ENCODE data around the gene MBL2.

MBL2 gene
- total RNA-seq = 0 to 2.1 (median 0) reads per million in 17 experiments

DNA sequence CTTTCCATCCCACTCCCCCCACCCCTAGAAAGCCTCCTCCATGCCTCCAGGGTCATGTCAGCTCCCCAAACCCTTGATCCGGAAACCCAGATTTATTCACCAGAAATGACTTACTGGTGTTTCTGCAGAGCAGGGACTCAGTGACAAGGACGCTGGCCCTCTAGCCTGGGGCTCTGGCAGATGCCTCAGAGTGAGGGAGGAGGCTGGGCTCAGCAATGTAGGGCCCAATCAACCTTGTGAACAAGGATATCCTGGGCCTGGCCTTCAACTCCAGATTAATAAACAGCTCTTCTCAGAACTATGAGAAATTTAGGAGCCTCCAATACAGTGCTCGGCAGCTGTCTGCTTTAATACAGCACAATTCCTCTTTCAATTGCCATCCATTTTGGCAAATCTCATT is at the start of gene MBL2:
Gene MBL2, minus strand, starts transcription at position 162 of the 400 bp plus-strand sequence. CDS start 1,149 bp downstream, outside the sequence.
- DNase-seq = no peak

GRCh38 chr10:52820309-52820708 is 47.7 kb upstream of the MBL2 start:
- DNase-seq = no peak

DNA sequence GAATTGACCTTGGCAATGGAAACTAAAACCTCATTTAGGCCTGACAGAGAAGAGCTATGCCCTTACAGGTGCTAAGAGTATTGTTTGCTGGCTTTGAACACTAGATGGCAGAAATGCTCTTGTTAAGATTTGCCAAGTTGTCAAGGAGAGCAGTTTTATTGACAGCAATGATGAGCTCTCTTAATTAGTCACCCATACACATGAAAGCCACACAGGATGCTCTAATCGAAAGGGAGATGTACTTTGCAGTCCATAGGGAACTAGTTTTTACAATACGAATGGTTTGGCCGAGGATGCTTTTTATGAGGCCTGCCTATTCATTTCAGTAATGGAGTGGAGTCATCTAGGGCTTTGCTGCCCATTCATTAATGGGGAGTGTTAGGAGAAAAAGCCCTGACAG is 45.4 kb upstream of the MBL2 start:
- peak; percentile 17 to 38 (median 25) for DNase-seq

- no peak for DNase-seq
Measured at GRCh38 chr10:52814506-52814905, 41.9 kb upstream of the MBL2 start.

DNA sequence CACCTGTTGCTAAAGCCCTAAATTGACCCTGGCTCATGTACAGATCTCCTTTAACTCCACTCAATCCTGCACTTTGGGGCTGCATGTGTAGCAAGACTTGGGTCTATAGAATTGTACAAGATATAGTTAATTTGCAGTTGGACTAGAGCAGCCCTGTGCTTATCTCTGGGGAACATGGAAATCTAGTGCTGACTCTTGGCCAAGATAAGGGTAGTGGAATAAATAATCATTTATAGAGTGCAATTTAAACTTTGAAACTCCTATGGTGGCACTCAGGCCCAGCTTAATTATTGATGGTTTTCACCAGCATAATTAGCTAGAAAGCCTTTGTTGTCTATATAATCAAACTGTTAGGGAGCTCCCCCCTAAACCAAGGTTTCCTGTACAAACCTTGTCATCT is 39.2 kb upstream of the MBL2 start:
- no peak for DNase-seq

DNA sequence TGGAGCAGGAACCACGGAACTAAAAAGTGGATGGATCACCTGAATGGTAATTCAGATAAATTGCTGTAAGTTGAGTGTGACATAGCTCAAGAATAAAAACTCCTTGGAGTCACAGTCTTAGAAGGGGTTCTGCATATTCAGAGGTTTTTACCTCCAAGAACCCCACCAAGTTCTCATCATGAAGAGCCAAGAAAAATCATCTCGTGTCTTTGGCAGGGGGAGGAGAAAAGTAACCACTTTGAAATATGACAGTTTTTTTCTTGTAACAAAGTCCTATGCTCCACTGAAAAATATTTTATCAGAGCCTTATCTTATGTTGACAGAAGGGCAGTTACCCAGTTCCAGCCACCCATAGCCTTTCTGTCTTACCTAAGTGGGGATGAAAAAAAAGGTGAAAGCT is 38.2 kb upstream of the MBL2 start:
- DNase-seq = no peak

DNA sequence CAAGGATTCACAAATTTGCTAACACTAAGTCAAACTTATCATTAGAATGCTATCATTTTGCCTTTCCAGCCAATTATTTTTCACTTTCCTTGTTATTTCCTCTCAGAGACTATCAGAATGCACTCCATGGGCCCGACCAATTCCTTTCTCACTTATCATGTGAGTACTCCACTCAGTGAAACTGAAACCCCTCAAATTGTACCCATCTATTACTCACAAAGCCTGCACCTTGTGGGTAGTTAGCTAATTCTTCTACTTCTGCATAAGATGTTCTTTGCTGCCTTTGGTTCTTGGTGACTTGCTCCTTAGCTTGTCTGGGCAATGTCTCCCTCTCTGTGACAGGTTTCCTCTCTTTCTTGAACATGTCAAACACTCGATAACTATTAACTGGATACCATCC is 35.2 kb upstream of the MBL2 start:
- no peak for DNase-seq

DNA sequence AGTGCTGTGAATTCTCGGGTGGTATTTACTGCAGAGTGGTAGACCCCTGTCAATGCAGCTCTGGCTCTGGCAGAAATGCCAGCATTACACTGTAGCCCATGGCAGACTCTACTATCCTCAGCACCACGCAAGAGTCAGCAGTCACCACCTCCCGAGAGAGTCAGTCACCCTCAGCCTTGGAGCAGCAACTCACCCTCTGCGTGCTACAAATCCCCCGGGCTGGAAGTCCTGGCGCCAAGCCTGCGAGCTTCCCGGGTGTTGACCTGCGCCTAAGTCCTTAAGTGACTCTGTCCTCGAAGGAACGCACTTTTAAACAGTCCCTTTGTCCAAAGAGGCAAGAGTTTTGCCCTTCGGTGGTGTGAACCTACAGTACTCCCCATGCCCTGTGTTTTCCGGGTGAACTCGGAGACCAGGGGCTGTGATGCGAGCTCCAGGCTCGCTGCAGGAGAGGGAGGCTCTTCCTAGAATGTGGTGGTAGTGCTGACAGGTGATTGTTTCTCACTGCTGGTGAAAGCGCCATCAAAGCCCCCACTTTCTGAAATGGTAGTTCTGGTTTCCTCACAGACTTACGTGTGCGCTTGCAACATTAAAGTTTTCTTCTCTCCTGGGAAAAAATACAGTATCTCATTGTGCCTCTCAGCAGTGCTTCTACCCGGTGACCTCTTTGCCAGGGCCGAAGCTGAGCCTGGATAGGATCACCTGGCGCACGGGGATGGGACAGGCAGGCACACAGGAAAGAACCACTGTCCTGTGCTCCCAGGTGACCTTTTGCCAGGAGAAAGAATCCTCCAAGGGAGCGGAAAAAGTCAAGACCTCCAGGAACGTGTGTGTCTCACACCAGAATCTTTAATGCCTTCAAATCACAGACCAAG is 33.1 kb upstream of the MBL2 start:
- no peak for DNase-seq

DNA sequence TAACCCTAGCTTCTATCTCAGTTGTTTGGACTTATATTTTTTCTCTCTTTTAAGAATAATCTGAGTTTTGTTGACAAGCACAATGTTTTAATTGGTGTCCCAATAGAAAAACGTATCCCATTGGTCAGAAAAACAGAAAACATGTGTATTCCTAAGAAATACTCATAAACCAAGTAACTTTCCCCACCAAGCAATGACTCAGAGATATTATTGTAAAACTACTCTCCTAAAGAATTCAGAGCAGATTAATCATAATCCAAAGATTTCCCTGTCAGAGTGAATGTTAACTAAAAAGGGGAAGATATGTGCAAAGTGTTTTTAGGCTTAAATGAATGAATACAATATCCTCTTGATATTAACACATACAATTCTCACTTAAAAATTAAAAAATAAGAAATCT is 29.4 kb upstream of the MBL2 start:
- DNase-seq = no peak

DNA sequence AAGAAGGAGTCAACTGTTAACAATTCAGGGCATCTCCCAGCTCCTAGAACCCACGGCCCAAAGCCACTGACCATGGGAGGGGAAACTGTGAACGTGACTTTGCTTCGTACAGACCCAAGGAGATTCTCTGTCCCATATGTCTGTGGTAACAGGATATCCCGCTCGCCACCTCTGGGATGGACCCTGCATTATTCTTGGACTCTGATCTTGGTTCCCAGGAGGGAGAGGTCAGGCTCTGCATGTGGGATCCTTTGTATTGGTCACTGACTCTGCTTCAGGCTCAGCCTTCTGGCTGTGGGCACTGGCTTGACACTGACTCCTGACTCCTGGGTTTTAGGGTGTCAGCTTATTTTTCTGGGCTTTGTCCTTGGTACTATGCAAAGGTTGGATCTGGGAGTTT is 13.5 kb upstream of the MBL2 start:
- DNase-seq = no peak

DNA sequence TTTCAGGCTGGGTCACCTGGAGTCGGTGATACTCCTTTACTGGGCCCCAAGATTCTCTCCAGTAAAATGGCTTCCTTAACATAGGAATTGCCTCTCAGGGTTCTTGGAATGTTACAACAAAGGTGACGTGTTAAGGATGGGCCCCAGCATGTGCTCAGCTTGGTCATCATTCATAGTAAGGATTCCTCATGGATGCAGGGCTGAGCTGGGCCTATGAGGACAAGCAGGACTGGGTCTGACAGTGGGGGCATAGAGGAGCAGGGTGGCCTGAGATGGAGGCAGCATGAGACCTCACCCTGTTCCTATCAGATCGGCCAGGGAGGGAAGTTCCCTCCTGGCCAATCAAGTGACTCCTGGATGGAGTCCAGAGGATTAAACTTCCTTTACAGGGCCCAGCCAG is 12.8 kb upstream of the MBL2 start:
- DNase-seq = no peak

DNA sequence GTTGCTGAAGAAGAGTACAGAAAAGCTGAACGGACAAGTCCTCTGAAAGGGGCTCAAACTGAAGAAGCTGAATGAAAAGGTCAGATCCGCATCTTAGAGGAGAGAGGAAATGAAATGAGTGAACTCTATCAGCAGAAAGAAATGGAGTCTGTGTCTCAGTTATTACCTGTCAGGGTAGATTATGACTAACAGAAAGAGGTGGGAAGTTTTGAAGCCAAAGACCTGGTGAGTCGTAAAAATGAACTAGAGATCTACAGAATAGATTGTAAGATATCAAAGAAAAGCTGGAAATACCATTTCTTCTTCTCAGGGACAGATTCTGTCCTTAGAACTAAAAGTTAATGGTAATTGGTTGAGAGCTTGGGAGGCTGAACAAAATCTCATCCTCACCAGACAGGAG is 11.1 kb upstream of the MBL2 start:
- no peak for DNase-seq

DNA sequence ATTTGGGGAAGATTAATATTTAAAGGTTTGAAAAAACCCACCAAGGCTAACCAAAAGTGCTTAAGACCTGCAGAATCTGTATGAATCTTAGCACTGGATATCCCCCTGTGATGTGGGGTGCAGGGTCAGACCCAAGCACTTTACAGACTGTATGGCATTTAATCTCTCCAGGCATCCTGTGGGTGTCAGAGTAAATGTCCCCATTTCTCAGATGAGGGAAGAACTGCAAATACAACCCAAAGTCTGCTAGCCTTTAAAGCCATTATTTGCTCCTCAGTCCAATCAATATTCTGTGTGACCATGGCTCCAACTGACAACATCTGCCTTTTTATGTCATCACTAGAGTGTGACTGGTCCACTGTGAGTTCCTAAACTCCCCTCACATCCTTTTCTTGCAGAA is 10.0 kb upstream of the MBL2 start:
- no peak for DNase-seq

DNA sequence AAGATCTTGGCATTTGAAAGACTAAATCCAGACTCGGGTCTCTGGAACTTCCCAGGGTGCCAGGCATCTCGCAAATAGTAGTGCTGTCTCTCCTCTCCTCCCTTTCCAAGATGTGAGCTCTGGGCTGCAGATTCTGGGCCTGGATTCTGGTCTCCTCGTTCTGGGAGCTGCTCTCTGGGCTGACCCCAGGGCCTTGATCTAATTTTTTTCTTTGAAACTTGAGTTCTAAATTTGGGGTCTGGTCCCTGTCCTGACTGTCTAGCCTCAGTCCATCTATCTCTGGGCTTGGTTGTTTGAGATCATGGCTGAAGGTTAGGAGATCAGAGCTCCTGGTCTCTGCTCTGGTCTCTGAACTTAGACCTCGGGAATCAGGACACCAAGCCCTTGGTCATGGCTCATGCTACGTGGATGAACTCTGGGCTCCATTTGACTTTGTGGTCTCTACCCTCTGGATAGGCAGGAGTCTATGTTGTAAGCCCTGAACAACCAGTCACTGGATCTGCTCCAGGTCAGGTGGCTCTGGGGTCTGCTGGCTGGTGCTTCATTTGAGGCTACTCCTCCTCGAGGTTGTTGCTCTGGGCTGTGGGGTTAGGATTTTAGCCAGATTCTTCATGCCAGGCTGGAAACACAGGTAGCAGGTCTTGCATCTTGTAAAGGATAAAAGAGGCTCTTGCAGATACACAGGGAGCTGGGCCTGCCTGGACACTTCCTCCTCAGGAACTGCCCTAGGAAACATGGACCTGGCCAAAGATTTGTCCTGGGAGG is 8.0 kb upstream of the MBL2 start:
- DNase-seq = no peak

- peak; percentile 78 to 90 (median 86) for DNase-seq
Measured at GRCh38 chr10:52779541-52780390, 7.2 kb upstream of the MBL2 start.

DNA sequence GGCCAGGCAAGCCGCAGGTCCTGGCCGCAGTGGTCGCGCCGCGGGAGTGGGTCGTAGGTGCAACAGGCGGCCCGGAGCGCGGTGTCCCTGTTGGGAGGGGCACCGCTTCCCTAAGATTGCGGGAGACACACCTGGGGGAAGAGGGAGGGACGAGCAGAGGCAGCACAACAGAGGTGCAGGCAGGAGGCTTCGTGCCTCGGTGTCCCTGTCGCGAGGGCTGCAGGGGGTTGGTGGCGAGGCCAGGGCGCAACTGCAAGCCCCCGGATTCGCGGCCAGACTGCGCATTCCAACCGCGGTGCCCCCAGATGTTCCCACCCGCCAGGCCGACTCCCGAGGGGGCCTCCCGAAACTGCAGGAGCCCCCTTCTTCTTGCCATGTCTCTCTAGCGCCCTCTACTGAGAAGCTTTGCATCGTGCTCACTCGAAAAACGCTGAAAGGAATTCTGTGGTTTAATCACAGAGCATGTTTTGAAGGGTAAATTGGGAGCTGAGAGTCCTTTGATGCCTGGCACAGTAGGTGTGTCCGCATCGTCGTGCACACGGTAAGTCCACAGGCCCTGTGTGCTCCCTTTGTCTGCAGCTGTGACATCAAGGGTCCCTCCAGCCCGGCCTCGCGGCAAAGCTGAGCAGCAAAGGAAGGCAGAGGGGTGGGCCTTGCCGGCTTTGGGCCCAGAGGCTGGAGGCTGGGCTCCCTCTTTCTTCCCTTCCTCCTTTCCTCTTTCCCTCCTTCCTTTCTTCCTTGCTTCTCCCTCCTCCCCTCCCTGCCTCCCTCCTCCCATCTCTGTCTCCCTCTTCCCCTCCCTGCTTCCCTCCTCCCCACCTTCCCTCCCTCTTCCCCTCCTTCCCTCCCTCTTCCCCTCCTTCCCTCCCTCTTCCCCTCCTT is 6.2 kb upstream of the MBL2 start:
- DNase-seq = peak; percentile 58 to 75 (median 65)

- DNase-seq = no peak
Measured at GRCh38 chr10:52777414-52777813, 4.8 kb upstream of the MBL2 start.

- no peak for DNase-seq
Measured at GRCh38 chr10:52776471-52776903, 3.9 kb upstream of the MBL2 start.

GRCh38 chr10:52775132-52775647 is 2.6 kb upstream of the MBL2 start:
- DNase-seq = peak in 3 of 4 experiments; percentile 24 to 49 (median 41)

DNA sequence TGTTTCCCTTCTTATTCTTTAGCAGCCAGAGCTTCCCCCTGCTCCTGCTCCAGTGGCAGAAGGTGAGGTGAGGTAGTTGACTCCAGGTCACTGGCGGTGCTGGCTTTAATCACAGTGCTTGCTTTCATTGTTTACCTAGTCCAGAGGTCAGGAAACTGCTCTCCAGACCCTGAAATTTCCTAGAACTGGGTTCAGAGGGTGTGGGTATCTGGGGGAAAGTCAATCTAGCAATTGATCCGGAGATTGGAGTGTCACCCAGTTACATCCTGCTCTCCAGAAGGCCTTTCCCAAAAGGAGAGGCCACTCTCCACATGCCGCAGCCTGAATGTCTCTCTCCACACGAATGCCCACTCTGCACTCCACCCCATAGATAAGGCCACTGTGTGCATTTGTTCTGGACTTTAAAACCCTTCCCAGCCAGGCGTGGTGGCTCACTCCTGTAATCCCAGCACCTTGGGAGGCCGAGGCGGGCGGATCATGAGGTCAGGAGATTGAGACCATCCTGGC is 2.1 kb upstream of the MBL2 start:
- DNase-seq = no peak

DNA sequence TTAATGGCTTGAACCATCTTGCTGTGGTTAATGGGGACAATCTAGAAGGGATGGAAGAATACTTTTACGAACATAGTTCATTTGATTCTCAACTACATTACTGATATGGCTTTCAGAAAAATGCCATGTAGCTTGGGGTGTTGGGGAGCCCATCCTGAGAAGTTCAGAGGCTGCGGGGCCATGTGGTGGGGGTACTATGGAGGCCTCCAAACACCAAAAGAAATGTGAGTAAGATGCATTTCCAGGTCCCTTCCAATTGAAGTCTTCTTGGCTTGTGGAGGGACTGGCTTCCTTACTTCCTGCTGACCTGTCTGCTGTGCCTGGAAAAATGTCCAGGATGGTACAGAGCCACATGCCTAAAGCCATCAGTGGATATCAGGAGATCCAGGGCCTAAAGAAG is 1.6 kb upstream of the MBL2 start:
- DNase-seq = no peak

All from suppressor macrophage (primary cell).